Measurements from ENCODE around the gene STK17B.

DNA sequence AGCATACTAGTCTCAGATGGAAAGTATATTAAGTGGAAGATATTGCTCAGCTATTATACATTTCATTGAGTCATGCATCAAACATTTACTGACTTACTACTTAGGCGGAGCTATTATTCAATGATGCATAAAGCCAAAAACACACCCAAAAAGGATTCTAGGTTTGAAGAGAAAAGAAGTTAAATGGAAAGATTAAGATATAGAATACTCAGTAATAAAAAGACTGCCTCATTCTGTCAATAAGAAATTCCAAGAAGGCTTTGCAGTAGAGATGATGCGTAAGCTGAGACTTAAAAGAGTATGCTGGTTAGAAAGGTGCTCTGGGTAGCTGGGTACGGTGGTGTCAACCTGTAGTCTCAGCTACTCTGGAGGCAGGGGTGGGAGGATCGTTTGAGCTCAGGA lies 27.6 kb downstream of the STK17B start:
- no peak for TF ChIP-seq ZNF274 (CRISPR knock-in tag; IDR thresholded peaks at IDR 0.05)
- no peak for TF ChIP-seq ZNF18 (CRISPR knock-in tag; IDR thresholded peaks at IDR 0.05; ENCODE audit: insufficient replicate concordance)
- TF ChIP-seq UBTF (CRISPR knock-in tag; IDR thresholded peaks at IDR 0.05) = no peak
- TF ChIP-seq RBM39 (IDR thresholded peaks at IDR 0.05; ENCODE audit: low read depth, low read length, poor library complexity, severe bottlenecking) = no peak

Data from HepG2 (cell line).